HEK293 (cell line): Measurements from ENCODE around the gene SMTNL1.

Experiments used
- CTCF ChIA-PET: fragments of 350-600 bp; formaldehyde crosslinking; extraction: SDS; loops from one replicate; lab custom pipeline; 2021; ENCODE audit warnings: antibody characterized with exemption; lab: Yijun Ruan, JAX
- POLR2A ChIA-PET: fragments of 300-600 bp; formaldehyde crosslinking; extraction: SDS; loops from one replicate; lab custom pipeline; 2020; ENCODE audit warnings: antibody characterized with exemption, inconsistent platforms; lab: Yijun Ruan, JAX
- H3K27ac ChIP-seq: fragments of 200-500 bp; sonication (Bioruptor generic); 2 replicates; pipeline ENCODE4 v1.5.1; 2014; ENCODE audit warnings: low read depth, low read length, control low read depth, inconsistent platforms; ENCODE audit errors: extremely low read depth
- H3K36me3 ChIP-seq, 2 experiments: fragments of 200-500 bp in 1 of 2; sonication (Bioruptor generic) in 1 of 2; 1 replicate in 1 of 2; 2 replicates in 1 of 2; pipeline ENCODE4 v1.5.1; 2014 to 2017; ENCODE audit warnings: inconsistent platforms in 2 of 2, low read length in 2 of 2; ENCODE audit not compliant: control insufficient read depth in 2 of 2, insufficient read depth in 1 of 2
- H3K4me1 ChIP-seq: fragments of 200-500 bp; sonication (Bioruptor generic); 2 replicates; pipeline ENCODE4 v1.5.1; 2014; ENCODE audit warnings: mild to moderate bottlenecking, low read length, inconsistent platforms; ENCODE audit not compliant: control insufficient read depth, insufficient read depth
- H3K4me3 ChIP-seq: 2 replicates; pipeline ENCODE4 v1.5.1; 2011; ENCODE audit warnings: low read depth, mild to moderate bottlenecking, control low read depth, low read length, moderate library complexity
- H3K9me3 ChIP-seq: fragments of 200-500 bp; sonication (Bioruptor generic); 2 replicates; pipeline ENCODE4 v1.5.1; 2014; ENCODE audit warnings: low read depth, low read length, inconsistent platforms; ENCODE audit not compliant: control insufficient read depth, insufficient read depth
- BCL11A ChIP-seq: fragments of 450-650 bp; formaldehyde crosslinking; IDR thresholded peaks from 2 replicates; pipeline ENCODE4 v1.5.1; 2016; ENCODE audit warnings: low read depth, missing biosample characterization, missing genetic modification characterization
- HOXC10 ChIP-seq: sonication (generic); formaldehyde crosslinking; IDR thresholded peaks from 2 replicates; pipeline ENCODE4 v1.8.1; 2023; ENCODE audit warnings: mild to moderate bottlenecking, missing genetic modification reagents
- KLF7 ChIP-seq: fragments of 450-650 bp; formaldehyde crosslinking; IDR thresholded peaks from 2 replicates; pipeline ENCODE4 v1.5.1; 2016; ENCODE audit warnings: missing biosample characterization, missing genetic modification characterization, borderline replicate concordance
- PRDM1 ChIP-seq: fragments of 450-650 bp; formaldehyde crosslinking; IDR thresholded peaks from 2 replicates; pipeline ENCODE4; 2016; ENCODE audit warnings: missing biosample characterization, missing genetic modification characterization
- REPIN1 ChIP-seq: fragments of 450-650 bp; formaldehyde crosslinking; IDR thresholded peaks from 2 replicates; pipeline ENCODE4 v1.5.1; 2017; ENCODE audit warnings: missing biosample characterization, missing genetic modification characterization, low read depth
- SALL2 ChIP-seq: fragments of 450-650 bp; formaldehyde crosslinking; IDR thresholded peaks from 2 replicates; pipeline ENCODE4 v1.5.0; 2017; ENCODE audit warnings: missing biosample characterization, mild to moderate bottlenecking, missing genetic modification characterization, borderline replicate concordance
- TCF7L2 ChIP-seq: IDR thresholded peaks from 2 replicates; pipeline ENCODE4 v1.6.1; 2011; ENCODE audit warnings: low read depth, mild to moderate bottlenecking, inconsistent platforms, low read length, moderate library complexity, borderline replicate concordance
- ZFP69B ChIP-seq: fragments of 450-650 bp; formaldehyde crosslinking; IDR thresholded peaks from 2 replicates; pipeline ENCODE4 v1.5.1; 2016; ENCODE audit warnings: missing biosample characterization, missing genetic modification characterization
- ZNF157 ChIP-seq: fragments of 450-650 bp; formaldehyde crosslinking; IDR thresholded peaks from 2 replicates; pipeline ENCODE4 v1.5.1; 2016; ENCODE audit warnings: missing biosample characterization, missing genetic modification characterization
- ZNF175 ChIP-seq: fragments of 450-650 bp; formaldehyde crosslinking; IDR thresholded peaks from 2 replicates; pipeline ENCODE4 v1.5.1; 2016; ENCODE audit warnings: missing biosample characterization, missing genetic modification characterization
- ZNF24 ChIP-seq: fragments of 450-650 bp; formaldehyde crosslinking; IDR thresholded peaks from 2 replicates; pipeline ENCODE4 v1.5.1; 2016; ENCODE audit warnings: missing biosample characterization, missing genetic modification characterization
- ZNF341 ChIP-seq: fragments of 450-650 bp; formaldehyde crosslinking; IDR thresholded peaks from 2 replicates; pipeline ENCODE4; 2016; ENCODE audit warnings: low read depth, missing biosample characterization, missing genetic modification characterization
- ZNF362 ChIP-seq: fragments of 450-650 bp; formaldehyde crosslinking; IDR thresholded peaks from 2 replicates; pipeline ENCODE4 v1.5.1; 2016; ENCODE audit warnings: missing biosample characterization, missing genetic modification characterization
- ZNF426 ChIP-seq: fragments of 450-650 bp; formaldehyde crosslinking; IDR thresholded peaks from 2 replicates; pipeline ENCODE4 v1.5.1; 2017; ENCODE audit warnings: missing biosample characterization, missing genetic modification characterization, mild to moderate bottlenecking, inconsistent platforms, moderate library complexity
- ZNF596 ChIP-seq: fragments of 450-650 bp; IDR thresholded peaks from 2 replicates; pipeline ENCODE4 v1.5.0; 2018; ENCODE audit warnings: missing biosample characterization, mild to moderate bottlenecking, missing genetic modification characterization, moderate library complexity
- ZNF654 ChIP-seq: fragments of 450-650 bp; formaldehyde crosslinking; IDR thresholded peaks from 2 replicates; pipeline ENCODE4 v1.5.1; 2016; ENCODE audit warnings: low read depth, missing biosample characterization, missing genetic modification characterization
- ZNF707 ChIP-seq: fragments of 450-650 bp; formaldehyde crosslinking; IDR thresholded peaks from 2 replicates; pipeline ENCODE4 v1.5.1; 2016; ENCODE audit warnings: missing biosample characterization, missing genetic modification characterization
- ZNF830 ChIP-seq: fragments of 450-650 bp; IDR thresholded peaks from 2 replicates; pipeline ENCODE4 v1.5.0; 2018; ENCODE audit warnings: missing biosample characterization, missing genetic modification characterization, low read depth, mild to moderate bottlenecking, moderate library complexity
- ZSCAN23 ChIP-seq: fragments of 450-650 bp; formaldehyde crosslinking; IDR thresholded peaks from 2 replicates; pipeline ENCODE4 v1.5.1; 2016; ENCODE audit warnings: missing biosample characterization, missing genetic modification characterization
- ZSCAN5A ChIP-seq: fragments of 450-650 bp; formaldehyde crosslinking; IDR thresholded peaks from 2 replicates; pipeline ENCODE4 v1.5.1; 2016; ENCODE audit warnings: missing biosample characterization, missing genetic modification characterization
- TF ChIP-seq, protein P1 (sequence below): fragments of 450-650 bp; formaldehyde crosslinking; IDR thresholded peaks from 2 replicates; pipeline ENCODE4 v1.5.1; 2017; ENCODE audit warnings: missing biosample characterization, missing genetic modification characterization
- TF ChIP-seq, protein P2 (sequence below): fragments of 450-650 bp; formaldehyde crosslinking; IDR thresholded peaks from 2 replicates; pipeline ENCODE4 v1.5.0; 2017; ENCODE audit warnings: missing biosample characterization, missing genetic modification characterization, borderline replicate concordance

The SMTNL1 gene

GRCh38 chr11:57562596-57562995, 25.2 kb downstream of the SMTNL1 start:
- ChIA-PET POLR2A (no interaction called here), CTCF (interaction anchor here (0.7 to 1.5 kb wide), 6 partner anchors 8 to 237 kb away, joined by 3 to 5 read pairs (median 4); no protein-coding TSS in a partner anchor)
- H3K36me3 ChIP-seq = peaks cover 0 to 14% of the 10 kb centered on the region in 2 experiments; a peak in 1 of 3 replicates
- no peak overlapping the region for H3K4me3 ChIP-seq
- no peaks in the 10 kb centered on the region for H3K4me1 ChIP-seq
- 0 out of 2 replicates have a peak, but pooled peaks have one; percentile 11 for TF ChIP-seq ZNF654
- no peak for TF ChIP-seq TCF7L2
- TF ChIP-seq ZNF175 (tag by site-specific recombination) = no peak
- no peak for TF ChIP-seq ZSCAN5A (tag by site-specific recombination)
- no peak for TF ChIP-seq BCL11A
- H3K9me3 ChIP-seq = no peaks in the 10 kb centered on the region
- no peak overlapping the region for H3K27ac ChIP-seq

- CTCF ChIA-PET = interaction anchor here (1.0 to 8.7 kb wide), 2 partner anchors 70 to 76 kb away, joined by 5 to 183 read pairs; no protein-coding TSS in a partner anchor
- H3K36me3 ChIP-seq = no peaks in the 10 kb centered on the region
- no peak overlapping the region for H3K4me3 ChIP-seq
- TF ChIP-seq REPIN1 (tag by site-specific recombination) (no peak), ZNF596 (tag by site-specific recombination) (no peak), ZNF707 (no peak), ZNF830 (tag by site-specific recombination) (no peak), KLF7 (tag by site-specific recombination) (no peak)
- TF ChIP-seq, protein P1, sequence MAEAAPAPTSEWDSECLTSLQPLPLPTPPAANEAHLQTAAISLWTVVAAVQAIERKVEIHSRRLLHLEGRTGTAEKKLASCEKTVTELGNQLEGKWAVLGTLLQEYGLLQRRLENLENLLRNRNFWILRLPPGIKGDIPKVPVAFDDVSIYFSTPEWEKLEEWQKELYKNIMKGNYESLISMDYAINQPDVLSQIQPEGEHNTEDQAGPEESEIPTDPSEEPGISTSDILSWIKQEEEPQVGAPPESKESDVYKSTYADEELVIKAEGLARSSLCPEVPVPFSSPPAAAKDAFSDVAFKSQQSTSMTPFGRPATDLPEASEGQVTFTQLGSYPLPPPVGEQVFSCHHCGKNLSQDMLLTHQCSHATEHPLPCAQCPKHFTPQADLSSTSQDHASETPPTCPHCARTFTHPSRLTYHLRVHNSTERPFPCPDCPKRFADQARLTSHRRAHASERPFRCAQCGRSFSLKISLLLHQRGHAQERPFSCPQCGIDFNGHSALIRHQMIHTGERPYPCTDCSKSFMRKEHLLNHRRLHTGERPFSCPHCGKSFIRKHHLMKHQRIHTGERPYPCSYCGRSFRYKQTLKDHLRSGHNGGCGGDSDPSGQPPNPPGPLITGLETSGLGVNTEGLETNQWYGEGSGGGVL (tag by site-specific recombination) = no peak
- TF ChIP-seq, all 188 proteins: peak for 0
- no peaks in the 10 kb centered on the region for H3K9me3 ChIP-seq
- POLR2A ChIA-PET = no interaction called here
- no peaks in the 10 kb centered on the region for H3K4me1 ChIP-seq
- H3K27ac ChIP-seq = no peak overlapping the region
Measured at GRCh38 chr11:57566005-57566904, 28.9 kb downstream of the SMTNL1 start.

GRCh38 chr11:57566905-57567514, 29.6 kb downstream of the SMTNL1 start:
- no peak overlapping the region for H3K27ac ChIP-seq
- POLR2A ChIA-PET = interaction anchor here (2.0 kb wide), 1 partner anchor 77 kb away, joined by 13 read pairs; no protein-coding TSS in a partner anchor
- no peaks in the 10 kb centered on the region for H3K4me1 ChIP-seq
- H3K4me3 ChIP-seq = peak overlapping the region; percentile 73
- no peaks in the 10 kb centered on the region for H3K9me3 ChIP-seq
- CTCF ChIA-PET = interaction anchor here (0.7 to 8.7 kb wide), 13 partner anchors 11 to 1086 kb away, joined by 3 to 183 read pairs (median 3); no protein-coding TSS in a partner anchor
- no peak for TF ChIP-seq ZFP69B (tag by site-specific recombination)
- no peak for TF ChIP-seq TCF7L2
- TF ChIP-seq, protein P2, sequence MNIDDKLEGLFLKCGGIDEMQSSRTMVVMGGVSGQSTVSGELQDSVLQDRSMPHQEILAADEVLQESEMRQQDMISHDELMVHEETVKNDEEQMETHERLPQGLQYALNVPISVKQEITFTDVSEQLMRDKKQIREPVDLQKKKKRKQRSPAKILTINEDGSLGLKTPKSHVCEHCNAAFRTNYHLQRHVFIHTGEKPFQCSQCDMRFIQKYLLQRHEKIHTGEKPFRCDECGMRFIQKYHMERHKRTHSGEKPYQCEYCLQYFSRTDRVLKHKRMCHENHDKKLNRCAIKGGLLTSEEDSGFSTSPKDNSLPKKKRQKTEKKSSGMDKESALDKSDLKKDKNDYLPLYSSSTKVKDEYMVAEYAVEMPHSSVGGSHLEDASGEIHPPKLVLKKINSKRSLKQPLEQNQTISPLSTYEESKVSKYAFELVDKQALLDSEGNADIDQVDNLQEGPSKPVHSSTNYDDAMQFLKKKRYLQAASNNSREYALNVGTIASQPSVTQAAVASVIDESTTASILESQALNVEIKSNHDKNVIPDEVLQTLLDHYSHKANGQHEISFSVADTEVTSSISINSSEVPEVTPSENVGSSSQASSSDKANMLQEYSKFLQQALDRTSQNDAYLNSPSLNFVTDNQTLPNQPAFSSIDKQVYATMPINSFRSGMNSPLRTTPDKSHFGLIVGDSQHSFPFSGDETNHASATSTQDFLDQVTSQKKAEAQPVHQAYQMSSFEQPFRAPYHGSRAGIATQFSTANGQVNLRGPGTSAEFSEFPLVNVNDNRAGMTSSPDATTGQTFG = no peak
- no peak for TF ChIP-seq ZNF175 (tag by site-specific recombination)
- TF ChIP-seq ZNF426 = no peak
- no peak for TF ChIP-seq ZNF341 (tag by site-specific recombination)
- no peak for TF ChIP-seq ZNF157 (tag by site-specific recombination)
- no peak for TF ChIP-seq HOXC10 (CRISPR knock-in tag)
- no peak for TF ChIP-seq ZNF24 (tag by site-specific recombination)
- TF ChIP-seq ZSCAN23 (tag by site-specific recombination) = no peak
- no peak for TF ChIP-seq PRDM1
- no peak for TF ChIP-seq SALL2 (tag by site-specific recombination)
- no peak for TF ChIP-seq ZNF362 (tag by site-specific recombination)
- H3K36me3 ChIP-seq = no peaks in the 10 kb centered on the region
